G401.6 (cell line): ENCODE results near the gene FBXL15.
A peak's percentile ranks its signal among the peaks of the same experiment; 100 is the strongest.

Source experiments
- FAIRE-seq: peaks from 2 replicates; lab custom pipeline; 2012; peaks lifted over from hg19 to GRCh38; lab: Jason Lieb, UNC

FBXL15 gene

GRCh38 chr10:102420714-102421506 lies at the start of gene FBXL15:
Gene FBXL15, plus strand, starts transcription at chr10:102420836. Its CDS starts 294 bp downstream, at chr10:102421130.
- peak; percentile 97 for FAIRE-seq

- FAIRE-seq, result no peak
These were observed 49.3 kb upstream of the FBXL15 start for GRCh38 chr10:102371295-102371694.

- FAIRE-seq, result no peak
These were observed 45.4 kb upstream of the FBXL15 start for GRCh38 chr10:102375250-102375649.

GRCh38 chr10:102375867-102376266 lies 44.8 kb upstream of the FBXL15 start:
- FAIRE-seq, result no peak

GRCh38 chr10:102376901-102377300 lies 43.7 kb upstream of the FBXL15 start:
- no peak for FAIRE-seq

- no peak for FAIRE-seq
These were observed 41.3 kb upstream of the FBXL15 start for GRCh38 chr10:102379383-102379782.

- FAIRE-seq, result no peak
These were observed 38.7 kb upstream of the FBXL15 start for GRCh38 chr10:102381983-102382382.

GRCh38 chr10:102382871-102383270 lies 37.8 kb upstream of the FBXL15 start:
- no peak for FAIRE-seq

- no peak for FAIRE-seq
These were observed 36.6 kb upstream of the FBXL15 start for GRCh38 chr10:102384053-102384452.

GRCh38 chr10:102384606-102385429 lies 35.8 kb upstream of the FBXL15 start:
- no peak for FAIRE-seq

GRCh38 chr10:102389894-102390293 lies 30.7 kb upstream of the FBXL15 start:
- no peak for FAIRE-seq

- FAIRE-seq, result no peak
These were observed 28.3 kb upstream of the FBXL15 start for GRCh38 chr10:102392306-102392705.

GRCh38 chr10:102393411-102394078 lies 27.1 kb upstream of the FBXL15 start:
- no peak for FAIRE-seq

- peak; percentile 66 for FAIRE-seq
These were observed 26.4 kb upstream of the FBXL15 start for GRCh38 chr10:102394079-102394800.

GRCh38 chr10:102394801-102395399 lies 25.7 kb upstream of the FBXL15 start:
- no peak for FAIRE-seq

GRCh38 chr10:102395400-102396316 lies 25.0 kb upstream of the FBXL15 start, which contains the start of gene NFKB2:
Gene NFKB2, plus strand, starts transcription at chr10:102395705. Its CDS starts 255 bp downstream, at chr10:102395960.
- FAIRE-seq, result peak; percentile 79

GRCh38 chr10:102396317-102396650 lies 24.4 kb upstream of the FBXL15 start:
- no peak for FAIRE-seq

GRCh38 chr10:102396730-102397151 lies 23.9 kb upstream of the FBXL15 start:
- FAIRE-seq, result no peak

GRCh38 chr10:102397222-102398171 lies 23.1 kb upstream of the FBXL15 start:
- FAIRE-seq, result no peak
